A549 (cell line): ENCODE measurements around the gene ZNF394. TPM values are rescaled to one million over a fixed set of nuclear protein-coding genes. Genes with fewer than 3 reads are reported as not detected.

ENCODE experiments used
- ATAC-seq, 2 experiments: fragments of 200-7000 bp in 1 of 2; fragments of >200 bp in 1 of 2; cut with Nextera tagmentation in 1 of 2; cut with Tn5 transposase in 1 of 2; 3 replicates each; pipeline versions ENCODE4 v1.8.0 to v1.9.1; 2018 to 2020; ENCODE audit warnings: mild to moderate bottlenecking in 1 of 2, moderate library complexity in 1 of 2
- CTCF ChIA-PET: fragments of 300-600 bp; sonication (Branson Sonifier 250); formaldehyde crosslinking; extraction: SDS; loops from one replicate; lab custom pipeline; 2021; ENCODE audit warnings: antibody characterized with exemption, inconsistent platforms; lab: Yijun Ruan, JAX
- POLR2A ChIA-PET: fragments of 350-600 bp; formaldehyde crosslinking; extraction: SDS; loops from one replicate; lab custom pipeline; 2021; ENCODE audit warnings: antibody characterized with exemption, inconsistent platforms; lab: Yijun Ruan, JAX
- DNase-seq, 2 experiments: peaks; one replicate each; pipeline versions ENCODE4 v3.0.0 to v3.0.0-alpha.2; 2011 to 2016; ENCODE audit warnings: low read depth in 1 of 2, low spot score in 1 of 2
- FAIRE-seq: peaks from 2 replicates; lab custom pipeline; 2011; peaks lifted over from hg19 to GRCh38; lab: Jason Lieb, UNC
- H3K27ac ChIP-seq, 2 experiments: fragments of >200 bp; sonication (Bioruptor Twin); formaldehyde crosslinking; 3 replicates each; pipeline ENCODE4 v1.5.1; 2016 to 2017
- H3K4me1 ChIP-seq: fragments of >200 bp; sonication (Bioruptor Twin); formaldehyde crosslinking; 3 replicates; pipeline ENCODE4 v1.6.1; 2016
- H3K4me2 ChIP-seq: fragments of >200 bp; sonication (Bioruptor Twin); formaldehyde crosslinking; 3 replicates; pipeline ENCODE4 v1.6.1; 2016
- H3K4me3 ChIP-seq: fragments of >200 bp; sonication (Bioruptor Twin); formaldehyde crosslinking; 3 replicates; pipeline ENCODE4 v1.5.1; 2016
- H3K9me3 ChIP-seq: fragments of >200 bp; sonication (Bioruptor Twin); formaldehyde crosslinking; 3 replicates; pipeline ENCODE4 v1.6.1; 2016
- BHLHE40 ChIP-seq: IDR thresholded peaks from 2 replicates; pipeline ENCODE4 v1.6.1; 2012; ENCODE audit warnings: low read depth, low read length, inconsistent platforms
- CBX8 ChIP-seq: fragments of 200-600 bp; sonication (generic); IDR thresholded peaks from 2 replicates; pipeline ENCODE4 v1.6.1; 2016
- CHD2 ChIP-seq: fragments of 150-350 bp; IDR thresholded peaks from 2 replicates; pipeline ENCODE4 v1.6.1; 2014; ENCODE audit warnings: low read length; ENCODE audit not compliant: partially characterized antibody
- EHMT2 ChIP-seq: fragments of 200-600 bp; sonication (generic); IDR thresholded peaks from 2 replicates; pipeline ENCODE4 v1.6.1; 2016; ENCODE audit warnings: antibody characterized with exemption, low read depth, mild to moderate bottlenecking, moderate library complexity
- FOSB ChIP-seq: fragments of 250-450 bp; sonication (Bioruptor Pico); IDR thresholded peaks from 2 replicates; pipeline ENCODE4 v1.5.0; 2020; ENCODE audit warnings: mild to moderate bottlenecking, moderate library complexity
- FOSL2 ChIP-seq, 2 experiments: fragments of 450-650 bp in 1 of 2; fragments of >200 bp in 1 of 2; sonication (Bioruptor Twin) in 1 of 2; formaldehyde crosslinking; IDR thresholded peaks; 2 replicates each; pipeline versions ENCODE4 v1.5.0 to v1.6.1; 2016 to 2020; ENCODE audit warnings: mild to moderate bottlenecking in 1 of 2, moderate library complexity in 1 of 2
- GATA3 ChIP-seq: IDR thresholded peaks from 2 replicates; pipeline ENCODE4 v1.6.1; 2012; ENCODE audit warnings: borderline replicate concordance
- HEYL ChIP-seq: fragments of 250-450 bp; sonication (Bioruptor Pico); IDR thresholded peaks from 2 replicates; pipeline ENCODE4 v1.8.0; 2021; ENCODE audit warnings: mild to moderate bottlenecking, moderate library complexity
- HMGXB4 ChIP-seq: fragments of 250-450 bp; sonication (Bioruptor Pico); IDR thresholded peaks from 2 replicates; pipeline ENCODE4 v1.5.0; 2021; ENCODE audit warnings: mild to moderate bottlenecking, moderate library complexity, borderline replicate concordance
- HOXB13 ChIP-seq: fragments of 250-450 bp; sonication (Bioruptor Pico); IDR thresholded peaks from 2 replicates; pipeline ENCODE4 v1.5.0; 2020; ENCODE audit warnings: low read depth, mild to moderate bottlenecking, moderate library complexity
- JUN ChIP-seq, 2 experiments: fragments of >200 bp; sonication (Bioruptor Twin); formaldehyde crosslinking; IDR thresholded peaks; 2 replicates in 1 of 2; 3 replicates in 1 of 2; pipeline ENCODE4 v1.6.1; 2016 to 2017
- JUNB ChIP-seq: fragments of >200 bp; sonication (Bioruptor Twin); formaldehyde crosslinking; IDR thresholded peaks from 2 replicates; pipeline ENCODE4 v1.6.1; 2016
- KDM1A ChIP-seq: fragments of 200-600 bp; sonication (generic); IDR thresholded peaks from 2 replicates; pipeline ENCODE4 v1.6.1; 2016; ENCODE audit warnings: low read depth, mild to moderate bottlenecking
- MAFK ChIP-seq: fragments of 450-650 bp; IDR thresholded peaks from 2 replicates; pipeline ENCODE4 v1.6.1; 2014; ENCODE audit not compliant: partially characterized antibody
- NPAS2 ChIP-seq: fragments of 250-450 bp; sonication (Bioruptor Pico); IDR thresholded peaks from 2 replicates; pipeline ENCODE4 v1.8.0; 2022; ENCODE audit warnings: mild to moderate bottlenecking, moderate library complexity, borderline replicate concordance
- PHF8 ChIP-seq: fragments of 200-600 bp; sonication (generic); IDR thresholded peaks from 2 replicates; pipeline ENCODE4 v1.6.1; 2016; ENCODE audit warnings: low read depth, mild to moderate bottlenecking, antibody characterized with exemption, moderate library complexity, borderline replicate concordance
- POLR2AphosphoS2 ChIP-seq: conservative IDR thresholded peaks from 2 replicates; pipeline ENCODE4 v1.6.1; 2012; ENCODE audit warnings: low read length, improper control_type of control experiment, inconsistent platforms
- RAD21 ChIP-seq, 2 experiments: fragments of >200 bp in 1 of 2; sonication (Bioruptor Twin) in 1 of 2; formaldehyde crosslinking in 1 of 2; IDR thresholded peaks in 1 of 2; conservative IDR thresholded peaks in 1 of 2; 2 replicates in 1 of 2; 3 replicates in 1 of 2; pipeline ENCODE4 v1.6.1; 2012 to 2018; ENCODE audit warnings: inconsistent platforms in 1 of 2
- RARB ChIP-seq: fragments of 250-450 bp; sonication (Bioruptor Pico); IDR thresholded peaks from 2 replicates; pipeline ENCODE4 v1.8.0; 2021; ENCODE audit warnings: mild to moderate bottlenecking, moderate library complexity
- RCOR1 ChIP-seq: fragments of 150-350 bp; IDR thresholded peaks from 2 replicates; pipeline ENCODE4 v1.6.1; 2014; ENCODE audit warnings: antibody characterized with exemption, low read length, low read depth
- RFX5 ChIP-seq: fragments of 450-650 bp; IDR thresholded peaks from 2 replicates; pipeline ENCODE4 v1.7.1; 2014; ENCODE audit warnings: antibody characterized with exemption, mild to moderate bottlenecking, moderate library complexity
- RNF2 ChIP-seq: fragments of 200-600 bp; sonication (generic); IDR thresholded peaks from 2 replicates; pipeline ENCODE4 v1.6.1; 2016; ENCODE audit warnings: low read depth, mild to moderate bottlenecking, antibody characterized with exemption, moderate library complexity, borderline replicate concordance
- SMC3 ChIP-seq: fragments of >200 bp; sonication (Bioruptor Twin); formaldehyde crosslinking; IDR thresholded peaks from 3 replicates; pipeline ENCODE4 v1.6.1; 2018; ENCODE audit warnings: inconsistent platforms
- SREBF2 ChIP-seq: fragments of 450-650 bp; IDR thresholded peaks from 2 replicates; pipeline ENCODE4 v1.6.1; 2014; ENCODE audit warnings: mild to moderate bottlenecking, moderate library complexity
- TFCP2L1 ChIP-seq: fragments of 250-450 bp; sonication (Bioruptor Pico); IDR thresholded peaks from 2 replicates; pipeline ENCODE4 v1.5.0; 2021; ENCODE audit warnings: mild to moderate bottlenecking
- TP53 ChIP-seq: fragments of 250-450 bp; sonication (Bioruptor Pico); IDR thresholded peaks from 2 replicates; pipeline ENCODE4 v1.5.0; 2021; ENCODE audit warnings: mild to moderate bottlenecking, moderate library complexity
- ZC3H11A ChIP-seq: fragments of 450-650 bp; IDR thresholded peaks from 2 replicates; pipeline ENCODE4 v1.6.1; 2014; ENCODE audit warnings: antibody characterized with exemption, mild to moderate bottlenecking
- ZNF302 ChIP-seq: fragments of 250-450 bp; sonication (Bioruptor Pico); IDR thresholded peaks from 2 replicates; pipeline ENCODE4 v1.9.0; 2021; ENCODE audit warnings: inconsistent platforms, mild to moderate bottlenecking, moderate library complexity
- ZSCAN20 ChIP-seq: fragments of 250-450 bp; sonication (Bioruptor Pico); IDR thresholded peaks from 2 replicates; pipeline ENCODE4 v1.8.0; 2022; ENCODE audit warnings: mild to moderate bottlenecking, moderate library complexity
- WGBS: methylation state at CpG from one replicate; pipeline ENCODE4 v1.1.6; 2017; ENCODE audit errors: missing lambda C conversion rate; 5-methylcytosine and 5-hydroxymethylcytosine counted together
- polyA minus RNA-seq: library from RNA; depleted of rRNA, polyadenylated mRNA; stranded (reverse); fragments of >200 nt; gene quantifications from 2 replicates; pipeline ENCODE4 v1.2.3, GENCODE V29; 2011; rRNA and poly(A)+ RNA removed
- polyA plus RNA-seq, 4 experiments: library from polyadenylated mRNA; depleted of rRNA in 3 of 4; stranded (reverse); fragments of >200 nt; fragmentation: RNase III in 1 of 4; extraction: RNeasy Plus Mini Kit Qiagen cat#74134 plus additional on column Dnase treatment in 1 of 4; gene quantifications; 2 replicates in 3 of 4; 3 replicates in 1 of 4; pipeline ENCODE4 v1.2.3, GENCODE V29; 2011 to 2017
- TF ChIP-seq, protein P1 (sequence below): fragments of >200 bp; sonication (Bioruptor Twin); formaldehyde crosslinking; IDR thresholded peaks from 2 replicates; pipeline ENCODE4 v1.6.1; 2016
- TF ChIP-seq, protein P2 (sequence below): fragments of >200 bp; sonication (Bioruptor Twin); formaldehyde crosslinking; IDR thresholded peaks from 3 replicates; pipeline ENCODE4 v1.5.1; 2016
- TF ChIP-seq, protein P3 (sequence below): fragments of 150-350 bp; IDR thresholded peaks from 2 replicates; pipeline ENCODE4 v1.6.1; 2014; ENCODE audit warnings: low read depth, mild to moderate bottlenecking, low read length
- TF ChIP-seq, protein P4 (sequence below): fragments of >200 bp; sonication (Bioruptor Twin); formaldehyde crosslinking; IDR thresholded peaks from 3 replicates; pipeline ENCODE4 v1.6.1; 2016

ZNF394 gene
- 12.8 and 13.9 TPM in 2 replicates for polyA plus RNA-seq (2011; rRNA removed)
- polyA plus RNA-seq (2012; cell fraction: cytosol; rRNA removed): 12.0 and 13.6 TPM in 2 replicates
- polyA plus RNA-seq (2012; cell fraction: nucleus; rRNA removed): 11.2 and 13.1 TPM in 2 replicates
- 12.2 to 14.9 TPM (median 13.6 TPM) in 3 replicates for polyA plus RNA-seq (2017; fragmentation: RNase III; extraction: RNeasy Plus Mini Kit Qiagen cat#74134 plus additional on column Dnase treatment)
- 16.9 and 20.7 TPM in 2 replicates for polyA minus RNA-seq

GRCh38 chr7:99499721-99500636, at the start of gene ZNF394:
TSS of gene ZNF394 (minus strand) at chr7:99500281. CDS start at chr7:99500093, 188 bp downstream.
- Histone ChIP-seq H3K4me1 (peaks cover 12% of the 10 kb centered on the region; the same call in 2 of the 3 replicates), H3K4me2 (peak within 1 kb of the TSS; percentile 87), H3K4me3 (peak within 1 kb of the TSS; percentile 71), H3K27ac (peak within 1 kb of the TSS; percentile 81 to 88), H3K9me3 (peaks cover 19% of the 10 kb centered on the region)
- POLR2A ChIA-PET: interaction anchor here (0.6 to 2.8 kb wide), 9 partner anchors 10 to 59 kb away, joined by 3 to 17 read pairs (median 5); partner anchors contain the start of genes FAM200A and ZNF655
- FAIRE-seq (no peak), DNase-seq (peak; percentile 95), ATAC-seq (peak; percentile 66 to 73)
- 2% methylated on average over 56 of the region's 68 CpGs for WGBS
- CTCF ChIA-PET: interaction anchor here (0.6 to 1.7 kb wide), 3 partner anchors 9 to 116 kb away, joined by 3 to 5 read pairs (median 3); partner anchors contain the start of gene ZSCAN25
- no peak for TF ChIP-seq TP53 (CRISPR knock-in tag)
- TF ChIP-seq MAFK: no peak
- no peak for TF ChIP-seq HEYL
- TF ChIP-seq CBX8: no peak
- no peak for TF ChIP-seq NPAS2 (CRISPR knock-in tag)
- no peak for TF ChIP-seq HOXB13 (CRISPR knock-in tag)
- TF ChIP-seq RARB (CRISPR knock-in tag): no peak
- TF ChIP-seq ZC3H11A: no peak
- TF ChIP-seq HMGXB4: no peak
- no peak for TF ChIP-seq RCOR1
- TF ChIP-seq KDM1A: no peak
- TF ChIP-seq, protein P1, sequence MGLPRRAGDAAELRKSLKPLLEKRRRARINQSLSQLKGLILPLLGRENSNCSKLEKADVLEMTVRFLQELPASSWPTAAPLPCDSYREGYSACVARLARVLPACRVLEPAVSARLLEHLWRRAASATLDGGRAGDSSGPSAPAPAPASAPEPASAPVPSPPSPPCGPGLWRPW: no peak
- TF ChIP-seq TFCP2L1 (CRISPR knock-in tag): no peak
- TF ChIP-seq ZNF302 (CRISPR knock-in tag): no peak
- TF ChIP-seq BHLHE40: peak; percentile 22; the same call in 1 of the 2 replicates
- no peak for TF ChIP-seq FOSL2 (IDR thresholded peaks at IDR 0.05)
- TF ChIP-seq FOSL2 (CRISPR knock-in tag; IDR thresholded peaks at IDR 0.05): no peak
- no peak for TF ChIP-seq POLR2AphosphoS2
- peak; percentile 76 to 82; a peak in 3 of 5 replicates for TF ChIP-seq JUN (IDR thresholded peaks at IDR 0.05)
- TF ChIP-seq JUNB: no peak
- TF ChIP-seq RFX5: no peak
- TF ChIP-seq FOSB (CRISPR knock-in tag): no peak
- TF ChIP-seq, protein P2, sequence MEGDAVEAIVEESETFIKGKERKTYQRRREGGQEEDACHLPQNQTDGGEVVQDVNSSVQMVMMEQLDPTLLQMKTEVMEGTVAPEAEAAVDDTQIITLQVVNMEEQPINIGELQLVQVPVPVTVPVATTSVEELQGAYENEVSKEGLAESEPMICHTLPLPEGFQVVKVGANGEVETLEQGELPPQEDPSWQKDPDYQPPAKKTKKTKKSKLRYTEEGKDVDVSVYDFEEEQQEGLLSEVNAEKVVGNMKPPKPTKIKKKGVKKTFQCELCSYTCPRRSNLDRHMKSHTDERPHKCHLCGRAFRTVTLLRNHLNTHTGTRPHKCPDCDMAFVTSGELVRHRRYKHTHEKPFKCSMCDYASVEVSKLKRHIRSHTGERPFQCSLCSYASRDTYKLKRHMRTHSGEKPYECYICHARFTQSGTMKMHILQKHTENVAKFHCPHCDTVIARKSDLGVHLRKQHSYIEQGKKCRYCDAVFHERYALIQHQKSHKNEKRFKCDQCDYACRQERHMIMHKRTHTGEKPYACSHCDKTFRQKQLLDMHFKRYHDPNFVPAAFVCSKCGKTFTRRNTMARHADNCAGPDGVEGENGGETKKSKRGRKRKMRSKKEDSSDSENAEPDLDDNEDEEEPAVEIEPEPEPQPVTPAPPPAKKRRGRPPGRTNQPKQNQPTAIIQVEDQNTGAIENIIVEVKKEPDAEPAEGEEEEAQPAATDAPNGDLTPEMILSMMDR: no peak
- TF ChIP-seq, protein P3, sequence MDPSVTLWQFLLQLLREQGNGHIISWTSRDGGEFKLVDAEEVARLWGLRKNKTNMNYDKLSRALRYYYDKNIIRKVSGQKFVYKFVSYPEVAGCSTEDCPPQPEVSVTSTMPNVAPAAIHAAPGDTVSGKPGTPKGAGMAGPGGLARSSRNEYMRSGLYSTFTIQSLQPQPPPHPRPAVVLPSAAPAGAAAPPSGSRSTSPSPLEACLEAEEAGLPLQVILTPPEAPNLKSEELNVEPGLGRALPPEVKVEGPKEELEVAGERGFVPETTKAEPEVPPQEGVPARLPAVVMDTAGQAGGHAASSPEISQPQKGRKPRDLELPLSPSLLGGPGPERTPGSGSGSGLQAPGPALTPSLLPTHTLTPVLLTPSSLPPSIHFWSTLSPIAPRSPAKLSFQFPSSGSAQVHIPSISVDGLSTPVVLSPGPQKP: no peak
- TF ChIP-seq SMC3: no peak
- no peak for TF ChIP-seq ZSCAN20 (CRISPR knock-in tag)
- peak in 1 of 2 experiments; percentile 13; a peak in 1 of 5 replicates for TF ChIP-seq RAD21 (conservative IDR thresholded peaks at IDR 0.05 in 1 of 2, IDR thresholded peaks at IDR 0.05 in 1 of 2)
- TF ChIP-seq PHF8: peak; percentile 61; the same call in 1 of the 2 replicates
- TF ChIP-seq, protein P4, sequence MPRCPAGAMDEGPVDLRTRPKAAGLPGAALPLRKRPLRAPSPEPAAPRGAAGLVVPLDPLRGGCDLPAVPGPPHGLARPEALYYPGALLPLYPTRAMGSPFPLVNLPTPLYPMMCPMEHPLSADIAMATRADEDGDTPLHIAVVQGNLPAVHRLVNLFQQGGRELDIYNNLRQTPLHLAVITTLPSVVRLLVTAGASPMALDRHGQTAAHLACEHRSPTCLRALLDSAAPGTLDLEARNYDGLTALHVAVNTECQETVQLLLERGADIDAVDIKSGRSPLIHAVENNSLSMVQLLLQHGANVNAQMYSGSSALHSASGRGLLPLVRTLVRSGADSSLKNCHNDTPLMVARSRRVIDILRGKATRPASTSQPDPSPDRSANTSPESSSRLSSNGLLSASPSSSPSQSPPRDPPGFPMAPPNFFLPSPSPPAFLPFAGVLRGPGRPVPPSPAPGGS: peak; percentile 71; the same call in 2 of the 3 replicates
- no peak for TF ChIP-seq CHD2
- TF ChIP-seq RNF2: no peak
- no peak for TF ChIP-seq GATA3
- TF ChIP-seq EHMT2: no peak
- no peak for TF ChIP-seq SREBF2
